ENCODE results near the gene CABP7.

Gene CABP7

GRCh38 chr22:29695129-29695926 lies 24.5 kb upstream of the CABP7 start:
- Histone ChIP-seq H3K27ac (ENCODE audit: poor library complexity, severe bottlenecking) (no peak overlapping the region), H3K36me3 (ENCODE audit: low read depth) (0 out of 2 replicates have a peak, but pooled peaks cover 4% of the 10 kb centered on the region)
- no peak for TF ChIP-seq CTCF (IDR thresholded peaks at IDR 0.05; ENCODE audit: poor library complexity, severe bottlenecking)

GRCh38 chr22:29697853-29698598 lies 21.8 kb upstream of the CABP7 start:
- no peaks in the 10 kb centered on the region for H3K36me3 ChIP-seq (ENCODE audit: low read depth)
- H3K4me3 ChIP-seq (ENCODE audit: severe bottlenecking) = no peak overlapping the region
- DNase-seq (ENCODE audit: low spot score) (no peak), ATAC-seq (ENCODE audit: low read depth) (no peak)
- no peak for TF ChIP-seq CTCF (IDR thresholded peaks at IDR 0.05; ENCODE audit: poor library complexity, severe bottlenecking)
- no peaks in the 10 kb centered on the region for H3K27me3 ChIP-seq (ENCODE audit: insufficient read depth, poor library complexity, severe bottlenecking)
- H3K4me1 ChIP-seq (ENCODE audit: insufficient read depth, poor library complexity, severe bottlenecking) = no peaks in the 10 kb centered on the region
- H3K27ac ChIP-seq (ENCODE audit: poor library complexity, severe bottlenecking) = no peak overlapping the region
- no peaks in the 10 kb centered on the region for H3K9me3 ChIP-seq (ENCODE audit: severe bottlenecking)

More at GRCh38 chr22:29695129-29695926, 24.5 kb upstream of the CABP7 start:
- Histone ChIP-seq H3K4me3 (ENCODE audit: severe bottlenecking) (no peak overlapping the region), H3K4me1 (ENCODE audit: insufficient read depth, poor library complexity, severe bottlenecking) (no peaks in the 10 kb centered on the region), H3K27me3 (ENCODE audit: insufficient read depth, poor library complexity, severe bottlenecking) (no peaks in the 10 kb centered on the region), H3K9me3 (ENCODE audit: severe bottlenecking) (no peaks in the 10 kb centered on the region)
- no peak for DNase-seq (ENCODE audit: low spot score)
- ATAC-seq (ENCODE audit: low read depth) = no peak

- no peak for DNase-seq (ENCODE audit: low spot score)
- H3K27ac ChIP-seq (ENCODE audit: poor library complexity, severe bottlenecking) = no peak overlapping the region
- H3K36me3 ChIP-seq (ENCODE audit: low read depth) = no peaks in the 10 kb centered on the region
- H3K4me1 ChIP-seq (ENCODE audit: insufficient read depth, poor library complexity, severe bottlenecking) = no peaks in the 10 kb centered on the region
- H3K27me3 ChIP-seq (ENCODE audit: insufficient read depth, poor library complexity, severe bottlenecking) = no peaks in the 10 kb centered on the region
- H3K4me3 ChIP-seq (ENCODE audit: severe bottlenecking) = no peak overlapping the region
- no peak for TF ChIP-seq CTCF (IDR thresholded peaks at IDR 0.05; ENCODE audit: poor library complexity, severe bottlenecking)
- ATAC-seq (ENCODE audit: low read depth) = no peak
- H3K9me3 ChIP-seq (ENCODE audit: severe bottlenecking) = no peaks in the 10 kb centered on the region
Measured at GRCh38 chr22:29700206-29700899, 19.4 kb upstream of the CABP7 start.

- no peaks in the 10 kb centered on the region for H3K9me3 ChIP-seq (ENCODE audit: severe bottlenecking)
- no peak overlapping the region for H3K4me3 ChIP-seq (ENCODE audit: severe bottlenecking)
- ATAC-seq (ENCODE audit: low read depth) (no peak), DNase-seq (ENCODE audit: low spot score) (no peak)
- H3K27ac ChIP-seq (ENCODE audit: poor library complexity, severe bottlenecking) = no peak overlapping the region
- H3K27me3 ChIP-seq (ENCODE audit: insufficient read depth, poor library complexity, severe bottlenecking) = no peaks in the 10 kb centered on the region
- H3K4me1 ChIP-seq (ENCODE audit: insufficient read depth, poor library complexity, severe bottlenecking) = no peaks in the 10 kb centered on the region
- no peak for TF ChIP-seq CTCF (IDR thresholded peaks at IDR 0.05; ENCODE audit: poor library complexity, severe bottlenecking)
- H3K36me3 ChIP-seq (ENCODE audit: low read depth) = no peaks in the 10 kb centered on the region
Measured at GRCh38 chr22:29700900-29701154, 19.0 kb upstream of the CABP7 start.
